Measurements from ENCODE around the gene C8A. TPM values are rescaled to one million over a fixed set of nuclear protein-coding genes. Genes with fewer than 3 reads are reported as not detected.

The C8A gene
- total and polyA plus RNA-seq, 4 donors, result 144 to 669 (median 275) TPM

DNA sequence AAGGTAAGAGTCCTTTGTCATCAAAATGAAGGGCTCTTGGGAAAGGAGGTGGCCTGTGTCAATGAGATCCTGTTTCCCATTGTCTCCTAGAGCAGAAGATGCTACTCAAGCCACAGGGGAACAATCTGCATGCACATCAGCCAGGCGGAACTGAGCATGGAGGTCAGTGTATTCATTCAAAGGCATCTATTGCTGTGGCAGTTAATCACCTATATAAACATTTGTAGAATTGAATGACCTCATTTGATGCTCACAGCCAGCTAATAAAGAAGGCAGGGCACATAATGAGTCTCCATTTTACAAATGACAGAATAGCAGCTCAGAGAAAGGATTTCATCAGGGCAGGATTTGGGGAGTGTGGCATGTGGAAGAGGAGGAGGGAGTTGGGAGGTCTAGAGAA is 29.7 kb upstream of the C8A start:
- Histone ChIP-seq H3K27me3 (ENCODE audit: control insufficient read depth in 4 of 4, insufficient read depth in 4 of 4, low read length in 3 of 4) (no peaks in the 10 kb centered on the region), H3K36me3 (ENCODE audit: control insufficient read depth in 4 of 4, insufficient read depth in 3 of 4, low read depth in 1 of 4, low read length in 3 of 4) (no peaks in the 10 kb centered on the region), H3K9ac (ENCODE audit: low read depth in 1 of 2, low read length in 2 of 2) (no peak overlapping the region), H3K4me3 (ENCODE audit: low read depth in 1 of 3, low read length in 3 of 3) (no peak overlapping the region), H3K9me3 (ENCODE audit: control insufficient read depth in 4 of 4, low read length in 3 of 4) (no peaks in the 10 kb centered on the region), H3K27ac (ENCODE audit: low read depth in 1 of 2, low read length in 2 of 2) (no peak overlapping the region), H3K4me1 (ENCODE audit: control insufficient read depth in 4 of 4, insufficient read depth in 4 of 4, low read length in 3 of 4) (peaks cover 0 to 15% (median 10%) of the 10 kb centered on the region in 4 donors)
- WGBS, result 95% methylated on average over 1 of the region's 1 CpG
- no peak for DNase-seq (ENCODE audit: low spot score)
- TF ChIP-seq HNF4A (conservative IDR thresholded peaks at IDR 0.05) (no peak), CTCF (IDR thresholded peaks at IDR 0.05; ENCODE audit: low read depth, low read length, missing input control) (no peak), NR2F2 (IDR thresholded peaks at IDR 0.05) (no peak), MAX (IDR thresholded peaks at IDR 0.05) (no peak), FOXA1 (IDR thresholded peaks at IDR 0.05) (no peak), RAD21 (IDR thresholded peaks at IDR 0.05) (no peak), JUND (IDR thresholded peaks at IDR 0.05) (no peak), TAF1 (conservative IDR thresholded peaks at IDR 0.05) (no peak), HNF4G (IDR thresholded peaks at IDR 0.05) (no peak), ATF3 (IDR thresholded peaks at IDR 0.05) (no peak), SP1 (IDR thresholded peaks at IDR 0.05) (no peak), YY1 (IDR thresholded peaks at IDR 0.05) (no peak), GABPA (IDR thresholded peaks at IDR 0.05 in 1 of 2, conservative IDR thresholded peaks at IDR 0.05 in 1 of 2) (no peak), FOXA2 (IDR thresholded peaks at IDR 0.05) (no peak), EGR1 (IDR thresholded peaks at IDR 0.05; ENCODE audit: low read depth in 2 of 2) (no peak)
- TF ChIP-seq, protein P1, sequence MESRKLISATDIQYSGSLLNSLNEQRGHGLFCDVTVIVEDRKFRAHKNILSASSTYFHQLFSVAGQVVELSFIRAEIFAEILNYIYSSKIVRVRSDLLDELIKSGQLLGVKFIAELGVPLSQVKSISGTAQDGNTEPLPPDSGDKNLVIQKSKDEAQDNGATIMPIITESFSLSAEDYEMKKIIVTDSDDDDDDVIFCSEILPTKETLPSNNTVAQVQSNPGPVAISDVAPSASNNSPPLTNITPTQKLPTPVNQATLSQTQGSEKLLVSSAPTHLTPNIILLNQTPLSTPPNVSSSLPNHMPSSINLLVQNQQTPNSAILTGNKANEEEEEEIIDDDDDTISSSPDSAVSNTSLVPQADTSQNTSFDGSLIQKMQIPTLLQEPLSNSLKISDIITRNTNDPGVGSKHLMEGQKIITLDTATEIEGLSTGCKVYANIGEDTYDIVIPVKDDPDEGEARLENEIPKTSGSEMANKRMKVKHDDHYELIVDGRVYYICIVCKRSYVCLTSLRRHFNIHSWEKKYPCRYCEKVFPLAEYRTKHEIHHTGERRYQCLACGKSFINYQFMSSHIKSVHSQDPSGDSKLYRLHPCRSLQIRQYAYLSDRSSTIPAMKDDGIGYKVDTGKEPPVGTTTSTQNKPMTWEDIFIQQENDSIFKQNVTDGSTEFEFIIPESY (IDR thresholded peaks at IDR 0.05), result no peak

GRCh38 chr1:56825436-56825835 is 29.2 kb upstream of the C8A start:
- H3K27me3 ChIP-seq (ENCODE audit: control insufficient read depth in 4 of 4, insufficient read depth in 4 of 4, low read length in 3 of 4), result no peaks in the 10 kb centered on the region
- no peaks in the 10 kb centered on the region for H3K36me3 ChIP-seq (ENCODE audit: control insufficient read depth in 4 of 4, insufficient read depth in 3 of 4, low read depth in 1 of 4, low read length in 3 of 4)
- no peak overlapping the region for H3K4me3 ChIP-seq (ENCODE audit: low read depth in 1 of 3, low read length in 3 of 3)
- TF ChIP-seq HNF4G (IDR thresholded peaks at IDR 0.05) (no peak), RXRA (IDR thresholded peaks at IDR 0.05) (no peak), HNF4A (conservative IDR thresholded peaks at IDR 0.05) (no peak), MAX (IDR thresholded peaks at IDR 0.05) (no peak), CTCF (IDR thresholded peaks at IDR 0.05; ENCODE audit: low read depth, low read length, missing input control) (no peak), GABPA (IDR thresholded peaks at IDR 0.05 in 1 of 2, conservative IDR thresholded peaks at IDR 0.05 in 1 of 2) (no peak), NR2F2 (IDR thresholded peaks at IDR 0.05) (no peak), ATF3 (IDR thresholded peaks at IDR 0.05) (no peak), JUND (IDR thresholded peaks at IDR 0.05) (no peak), FOXA1 (IDR thresholded peaks at IDR 0.05) (no peak), REST (IDR thresholded peaks at IDR 0.05) (no peak), YY1 (IDR thresholded peaks at IDR 0.05) (no peak), TAF1 (conservative IDR thresholded peaks at IDR 0.05) (no peak), FOXA2 (IDR thresholded peaks at IDR 0.05) (no peak), SP1 (IDR thresholded peaks at IDR 0.05) (no peak), EGR1 (IDR thresholded peaks at IDR 0.05; ENCODE audit: low read depth in 2 of 2) (no peak)
- TF ChIP-seq, protein P1 (IDR thresholded peaks at IDR 0.05), result no peak
- WGBS, result 73% methylated on average over 4 of the region's 4 CpGs
- peaks cover 0 to 10% (median 5%) of the 10 kb centered on the region in 4 donors for H3K4me1 ChIP-seq (ENCODE audit: control insufficient read depth in 4 of 4, insufficient read depth in 4 of 4, low read length in 3 of 4)
- no peaks in the 10 kb centered on the region for H3K9me3 ChIP-seq (ENCODE audit: control insufficient read depth in 4 of 4, low read length in 3 of 4)
- DNase-seq (ENCODE audit: low spot score), result no peak
- H3K27ac ChIP-seq (ENCODE audit: low read depth in 1 of 2, low read length in 2 of 2), result no peak overlapping the region
- H3K9ac ChIP-seq (ENCODE audit: low read depth in 1 of 2, low read length in 2 of 2), result no peak overlapping the region
